Stimulated activated memory B cell treated with anti-CD40 and anti-IgM and Interleukin-4, amounts not matched to agents 10 μg/mL and 1 μg/mL and 100 μg/mL, for 72 hours (primary cell): Measurements from ENCODE around the gene RPS6KA2.
A peak's percentile ranks its signal among the peaks of the same experiment; 100 is the strongest.

ENCODE experiments used
- ATAC-seq: fragments of 150-1000 bp; cut with Tn5 transposase; 2 replicates; pipeline ENCODE4 v1.10.0; 2021
- H3K27ac Mint-ChIP-seq: one replicate; pipeline ENCODE4 v1.8.0; 2022; ENCODE audit warnings: mild to moderate bottlenecking, mixed read lengths
- H3K27me3 Mint-ChIP-seq: one replicate; pipeline ENCODE4 v1.8.0; 2022; ENCODE audit warnings: mixed read lengths
- H3K36me3 Mint-ChIP-seq: one replicate; pipeline ENCODE4 v1.8.0; 2022; ENCODE audit warnings: mixed read lengths
- H3K4me1 Mint-ChIP-seq: one replicate; pipeline ENCODE4 v1.8.0; 2022; ENCODE audit warnings: mixed read lengths
- H3K4me3 Mint-ChIP-seq: one replicate; pipeline ENCODE4 v1.8.0; 2022; ENCODE audit warnings: mild to moderate bottlenecking, moderate library complexity, mixed read lengths
- H3K9me3 Mint-ChIP-seq: one replicate; pipeline ENCODE4 v1.8.0; 2022; ENCODE audit warnings: mixed read lengths

RPS6KA2 gene

GRCh38 chr6:166501246-166501645 lies 125.8 kb downstream of the RPS6KA2 start:
- Mint-ChIP-seq H3K9me3 (peaks cover 3% of the 10 kb centered on the region), H3K27me3 (no peaks in the 10 kb centered on the region), H3K36me3 (peaks cover 29% of the 10 kb centered on the region), H3K4me3 (no peak overlapping the region), H3K27ac (no peak overlapping the region), H3K4me1 (peaks cover 15% of the 10 kb centered on the region)
- no peak for ATAC-seq

GRCh38 chr6:166500246-166500645 lies 126.8 kb downstream of the RPS6KA2 start:
- ATAC-seq, result no peak
- H3K27ac Mint-ChIP-seq, result peak overlapping the region; percentile 75
- H3K27me3 Mint-ChIP-seq, result no peaks in the 10 kb centered on the region
- H3K36me3 Mint-ChIP-seq, result peaks cover 31% of the 10 kb centered on the region
- peaks cover 3% of the 10 kb centered on the region for H3K9me3 Mint-ChIP-seq
- H3K4me1 Mint-ChIP-seq, result peaks cover 15% of the 10 kb centered on the region
- no peak overlapping the region for H3K4me3 Mint-ChIP-seq

GRCh38 chr6:166499350-166500163 lies 127.5 kb downstream of the RPS6KA2 start:
- H3K36me3 Mint-ChIP-seq, result peaks cover 34% of the 10 kb centered on the region
- H3K4me3 Mint-ChIP-seq, result peak overlapping the region; percentile 28
- peak overlapping the region; percentile 75 for H3K27ac Mint-ChIP-seq
- no peaks in the 10 kb centered on the region for H3K27me3 Mint-ChIP-seq
- peaks cover 15% of the 10 kb centered on the region for H3K4me1 Mint-ChIP-seq
- peak; percentile 65 for ATAC-seq
- peaks cover 3% of the 10 kb centered on the region for H3K9me3 Mint-ChIP-seq

- Mint-ChIP-seq H3K27me3 (no peaks in the 10 kb centered on the region), H3K9me3 (peaks cover 3% of the 10 kb centered on the region), H3K36me3 (peaks cover 36% of the 10 kb centered on the region), H3K27ac (peak overlapping the region; percentile 75), H3K4me1 (peaks cover 12% of the 10 kb centered on the region), H3K4me3 (no peak overlapping the region)
- no peak for ATAC-seq
Observed at GRCh38 chr6:166498661-166499349, 128.2 kb downstream of the RPS6KA2 start.

GRCh38 chr6:166498228-166498627 lies 128.8 kb downstream of the RPS6KA2 start:
- no peak overlapping the region for H3K4me3 Mint-ChIP-seq
- H3K27ac Mint-ChIP-seq, result peak overlapping the region; percentile 75
- ATAC-seq, result no peak
- peaks cover 9% of the 10 kb centered on the region for H3K4me1 Mint-ChIP-seq
- H3K36me3 Mint-ChIP-seq, result peaks cover 39% of the 10 kb centered on the region
- no peaks in the 10 kb centered on the region for H3K27me3 Mint-ChIP-seq
- H3K9me3 Mint-ChIP-seq, result peaks cover 3% of the 10 kb centered on the region

- peaks cover 40% of the 10 kb centered on the region for H3K36me3 Mint-ChIP-seq
- H3K27me3 Mint-ChIP-seq, result no peaks in the 10 kb centered on the region
- no peak for ATAC-seq
- H3K4me1 Mint-ChIP-seq, result peaks cover 9% of the 10 kb centered on the region
- no peak overlapping the region for H3K27ac Mint-ChIP-seq
- H3K9me3 Mint-ChIP-seq, result peaks cover 3% of the 10 kb centered on the region
- H3K4me3 Mint-ChIP-seq, result no peak overlapping the region
Observed at GRCh38 chr6:166497087-166497899, 129.8 kb downstream of the RPS6KA2 start.

GRCh38 chr6:166496460-166496859 lies 130.6 kb downstream of the RPS6KA2 start:
- H3K4me1 Mint-ChIP-seq, result peaks cover 9% of the 10 kb centered on the region
- H3K4me3 Mint-ChIP-seq, result no peak overlapping the region
- no peak overlapping the region for H3K27ac Mint-ChIP-seq
- ATAC-seq, result no peak
- H3K27me3 Mint-ChIP-seq, result no peaks in the 10 kb centered on the region
- peaks cover 3% of the 10 kb centered on the region for H3K9me3 Mint-ChIP-seq
- H3K36me3 Mint-ChIP-seq, result peaks cover 40% of the 10 kb centered on the region

GRCh38 chr6:166495487-166496314 lies 131.3 kb downstream of the RPS6KA2 start:
- H3K4me1 Mint-ChIP-seq, result peaks cover 9% of the 10 kb centered on the region
- peaks cover 40% of the 10 kb centered on the region for H3K36me3 Mint-ChIP-seq
- no peak overlapping the region for H3K27ac Mint-ChIP-seq
- no peak overlapping the region for H3K4me3 Mint-ChIP-seq
- no peak for ATAC-seq
- no peaks in the 10 kb centered on the region for H3K27me3 Mint-ChIP-seq
- H3K9me3 Mint-ChIP-seq, result peaks cover 3% of the 10 kb centered on the region

GRCh38 chr6:166494757-166495486 lies 132.1 kb downstream of the RPS6KA2 start:
- Mint-ChIP-seq H3K4me1 (peaks cover 3% of the 10 kb centered on the region), H3K9me3 (peaks cover 3% of the 10 kb centered on the region), H3K27ac (no peak overlapping the region), H3K27me3 (no peaks in the 10 kb centered on the region), H3K4me3 (no peak overlapping the region), H3K36me3 (peaks cover 34% of the 10 kb centered on the region)
- no peak for ATAC-seq

- H3K4me1 Mint-ChIP-seq, result no peaks in the 10 kb centered on the region
- no peak for ATAC-seq
- H3K36me3 Mint-ChIP-seq, result peaks cover 33% of the 10 kb centered on the region
- no peaks in the 10 kb centered on the region for H3K9me3 Mint-ChIP-seq
- H3K27me3 Mint-ChIP-seq, result no peaks in the 10 kb centered on the region
- H3K4me3 Mint-ChIP-seq, result no peak overlapping the region
- H3K27ac Mint-ChIP-seq, result no peak overlapping the region
Observed at GRCh38 chr6:166494101-166494441, 133.0 kb downstream of the RPS6KA2 start.

GRCh38 chr6:166493427-166494100 lies 133.5 kb downstream of the RPS6KA2 start:
- H3K27me3 Mint-ChIP-seq, result no peaks in the 10 kb centered on the region
- no peaks in the 10 kb centered on the region for H3K9me3 Mint-ChIP-seq
- H3K27ac Mint-ChIP-seq, result no peak overlapping the region
- peaks cover 28% of the 10 kb centered on the region for H3K36me3 Mint-ChIP-seq
- no peak for ATAC-seq
- H3K4me3 Mint-ChIP-seq, result no peak overlapping the region
- no peaks in the 10 kb centered on the region for H3K4me1 Mint-ChIP-seq

- Mint-ChIP-seq H3K4me1 (peaks cover 12% of the 10 kb centered on the region), H3K9me3 (no peaks in the 10 kb centered on the region), H3K4me3 (no peak overlapping the region), H3K27me3 (no peaks in the 10 kb centered on the region), H3K36me3 (peaks cover 26% of the 10 kb centered on the region), H3K27ac (no peak overlapping the region)
- no peak for ATAC-seq
Observed at GRCh38 chr6:166492092-166492741, 134.8 kb downstream of the RPS6KA2 start.

GRCh38 chr6:166490671-166491500 lies 136.2 kb downstream of the RPS6KA2 start:
- Mint-ChIP-seq H3K4me1 (peaks cover 15% of the 10 kb centered on the region), H3K36me3 (peaks cover 29% of the 10 kb centered on the region), H3K27me3 (no peaks in the 10 kb centered on the region), H3K27ac (peak overlapping the region; percentile 90), H3K4me3 (no peak overlapping the region), H3K9me3 (no peaks in the 10 kb centered on the region)
- no peak for ATAC-seq
